DMS153 treated with DMSO at 0.1 percent for 48 hours (cell line): ENCODE data around the gene ABCB8.
"Not testable (repeated sequence)": the region's sequence is repeated elsewhere in the genome, so short reads cannot be mapped to it uniquely, and the experiment has no call there.

ENCODE experiments used
- DNase-seq: peaks from one replicate; lab custom pipeline; 2025; ENCODE audit not compliant: unreplicated experiment; lab: John Stamatoyannopoulos, UW

ABCB8 gene

DNA sequence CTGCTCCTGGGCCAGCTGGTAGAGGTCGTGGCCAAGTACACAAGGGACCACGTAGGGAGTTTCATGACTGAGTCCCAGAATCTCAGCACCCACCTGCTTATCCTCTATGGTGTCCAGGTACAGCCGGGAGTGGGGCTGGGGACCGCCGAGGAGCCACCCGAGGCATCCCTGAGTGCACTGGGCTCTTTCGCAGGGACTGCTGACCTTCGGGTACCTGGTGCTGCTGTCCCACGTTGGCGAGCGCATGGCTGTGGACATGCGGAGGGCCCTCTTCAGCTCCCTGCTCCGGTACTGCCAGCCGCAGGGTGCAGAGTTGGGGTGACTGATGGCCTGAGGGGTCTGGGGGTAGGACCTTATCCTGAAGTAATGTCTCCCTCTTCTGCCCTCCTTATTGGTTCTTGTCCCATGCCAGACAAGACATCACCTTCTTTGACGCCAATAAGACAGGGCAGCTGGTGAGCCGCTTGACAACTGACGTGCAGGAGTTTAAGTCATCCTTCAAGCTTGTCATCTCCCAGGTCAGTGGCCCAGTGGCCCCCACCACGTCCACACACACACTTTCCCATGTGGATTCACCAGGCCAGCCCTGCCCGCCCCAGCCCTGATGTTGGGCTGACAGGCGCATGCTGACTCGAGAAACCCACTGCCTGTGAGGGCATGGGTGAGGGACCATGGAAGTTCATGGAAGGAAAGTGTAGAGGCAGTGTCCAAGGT lies 6.2 kb downstream of the ABCB8 start:
- DNase-seq = no peak

DNA sequence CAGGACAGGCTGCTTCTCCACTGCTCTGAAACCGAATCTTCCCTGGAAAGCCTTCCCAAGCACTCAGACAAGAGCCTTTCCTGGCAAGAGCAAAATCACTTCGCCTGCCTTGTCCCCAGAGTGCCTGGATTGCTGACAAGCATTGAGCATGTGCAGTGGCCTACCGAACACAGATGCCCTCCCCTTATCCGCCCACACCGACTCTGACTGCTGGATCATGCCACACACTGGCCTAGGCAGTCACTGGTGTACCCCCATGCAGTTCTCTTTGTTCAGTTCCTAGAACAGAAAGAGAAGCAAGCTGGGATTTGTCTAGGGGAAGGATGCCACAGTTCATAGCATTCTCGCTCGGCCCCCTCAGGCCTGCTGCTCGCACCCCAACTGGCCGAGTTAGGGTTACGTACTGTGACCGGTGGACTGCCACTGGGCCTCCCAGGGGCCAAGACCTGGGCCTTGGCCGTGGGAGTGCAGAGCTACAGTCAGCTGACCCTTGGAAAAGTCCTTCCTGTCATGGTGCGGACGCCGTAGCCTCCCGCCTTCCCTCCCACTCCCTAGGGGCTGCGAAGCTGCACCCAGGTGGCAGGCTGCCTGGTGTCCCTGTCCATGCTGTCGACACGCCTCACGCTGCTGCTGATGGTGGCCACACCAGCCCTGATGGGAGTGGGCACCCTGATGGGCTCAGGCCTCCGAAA lies 6.9 kb downstream of the ABCB8 start:
- DNase-seq = no peak

DNA sequence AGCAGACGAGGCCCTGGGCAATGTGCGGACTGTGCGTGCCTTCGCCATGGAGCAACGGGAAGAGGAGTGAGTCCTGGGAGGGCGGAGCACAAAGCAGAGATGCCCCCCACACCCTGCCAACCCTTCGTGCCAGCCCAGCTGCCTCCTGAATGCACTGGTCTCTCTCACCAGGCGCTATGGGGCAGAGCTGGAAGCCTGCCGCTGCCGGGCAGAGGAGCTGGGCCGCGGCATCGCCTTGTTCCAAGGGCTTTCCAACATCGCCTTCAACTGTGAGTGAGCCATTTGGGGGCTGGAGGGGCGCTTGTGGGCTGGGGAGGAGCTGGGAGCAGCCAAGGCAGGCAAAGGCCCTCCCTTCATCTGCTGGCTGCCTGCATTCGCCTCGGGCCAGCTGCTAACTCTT lies 7.7 kb downstream of the ABCB8 start:
- DNase-seq = no peak

DNA sequence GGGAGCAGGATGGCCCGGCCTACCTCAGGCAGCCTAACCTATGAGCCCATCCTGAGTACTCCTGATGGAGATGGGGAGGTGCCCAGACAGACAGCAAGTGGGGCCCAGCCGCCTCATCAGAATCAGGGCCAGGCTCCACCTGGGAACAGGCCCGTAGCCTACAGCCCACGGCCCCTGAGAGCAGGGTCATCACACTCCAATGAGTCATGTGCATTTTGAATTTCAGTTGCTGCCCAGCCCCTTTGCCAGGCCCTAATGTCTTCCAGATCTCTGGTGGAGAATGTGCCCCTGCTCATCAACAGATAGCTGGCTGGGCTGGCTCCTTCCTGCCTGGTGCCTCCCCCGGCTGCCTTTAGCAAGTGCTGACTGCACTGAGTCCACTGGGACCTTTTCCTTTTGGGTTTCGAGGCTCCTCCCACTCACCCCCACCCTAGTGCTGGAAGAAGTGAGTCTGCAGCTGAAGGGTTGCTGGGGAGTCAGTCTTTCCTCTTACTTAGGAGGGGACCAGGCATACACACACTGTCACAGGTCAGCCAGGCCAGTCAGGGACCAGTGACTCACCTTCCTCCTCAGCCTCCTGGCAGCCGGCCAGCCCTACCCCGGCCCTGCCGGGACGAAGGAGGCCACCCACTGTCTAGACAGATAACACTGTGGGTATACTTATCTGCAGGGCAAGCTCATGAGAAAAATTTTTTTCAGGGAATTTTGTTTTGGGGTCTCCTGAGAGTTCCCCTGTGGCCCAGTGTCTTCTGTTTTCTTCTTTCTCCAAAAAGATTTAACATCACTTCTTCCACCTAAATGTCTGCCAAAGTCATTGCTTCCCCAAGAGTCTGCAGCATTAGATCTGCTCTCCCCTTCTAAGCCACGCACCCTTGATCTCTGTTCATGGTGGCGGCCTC lies 10.9 kb downstream of the ABCB8 start:
- DNase-seq = no peak

DNA sequence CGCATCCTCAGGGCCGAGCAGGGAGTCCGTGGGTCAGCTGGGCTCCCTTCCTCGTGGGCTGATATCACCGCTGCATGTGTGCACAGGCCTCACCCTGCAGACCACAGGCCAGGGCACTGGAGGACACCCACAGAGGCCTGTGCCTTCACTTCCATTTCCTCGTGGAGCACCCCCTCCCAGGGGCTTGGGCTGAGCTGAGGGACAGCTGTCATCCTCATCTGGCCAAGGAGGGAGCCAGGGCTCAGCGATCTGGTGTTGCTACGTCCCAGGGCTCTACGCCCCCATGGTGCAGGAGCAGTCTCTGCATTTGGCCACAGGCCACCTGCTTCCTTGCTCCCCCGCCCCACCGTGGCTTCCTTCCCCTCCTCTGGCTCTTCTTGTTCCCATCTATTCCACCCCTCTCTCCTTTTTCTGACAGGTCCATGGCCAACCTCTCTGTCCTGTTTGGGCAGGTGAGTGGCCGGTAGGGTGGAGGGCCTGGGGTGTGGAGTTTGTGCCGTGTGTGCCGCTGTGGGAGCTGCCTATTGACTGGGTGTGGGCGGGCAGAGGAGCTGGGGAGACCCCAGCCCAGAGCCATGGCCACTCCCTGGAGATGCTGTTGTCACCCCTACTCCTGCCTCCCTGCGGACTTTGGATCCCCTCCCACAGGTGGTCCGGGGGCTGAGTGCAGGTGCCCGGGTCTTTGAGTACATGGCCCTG lies 11.7 kb downstream of the ABCB8 start:
- DNase-seq = no peak

DNA sequence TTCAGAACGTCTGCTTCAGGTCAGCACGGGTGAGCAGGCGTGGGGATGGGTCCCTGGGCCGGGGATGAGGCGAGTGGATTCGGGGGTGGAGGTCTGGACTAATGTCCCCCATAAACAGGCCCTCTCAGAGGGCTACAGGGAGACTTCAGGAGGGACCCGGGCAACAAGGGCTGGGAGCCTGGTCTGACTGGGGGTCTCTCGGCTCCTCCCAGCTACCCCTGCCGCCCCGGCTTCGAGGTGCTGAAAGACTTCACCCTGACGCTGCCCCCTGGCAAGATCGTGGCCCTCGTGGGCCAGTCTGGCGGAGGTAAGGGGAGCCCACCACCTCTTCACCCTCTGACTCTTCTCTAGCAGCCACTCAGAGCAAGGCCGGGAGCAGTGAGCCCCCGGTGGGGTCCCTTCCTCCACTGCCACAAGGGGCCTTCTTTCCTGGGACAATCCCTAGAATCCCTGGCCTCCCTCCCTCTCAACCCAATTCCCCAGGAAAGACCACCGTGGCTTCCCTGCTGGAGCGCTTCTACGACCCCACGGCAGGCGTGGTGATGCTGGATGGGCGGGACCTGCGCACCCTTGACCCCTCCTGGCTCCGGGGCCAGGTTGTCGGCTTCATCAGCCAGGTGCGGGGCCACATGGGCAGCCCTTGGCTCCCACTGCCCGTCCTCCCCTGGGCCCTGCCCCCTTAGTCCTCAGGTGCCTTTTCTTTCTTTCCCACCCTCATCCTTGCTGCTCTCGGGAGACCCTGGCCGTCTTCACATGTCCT lies 12.5 kb downstream of the ABCB8 start:
- no peak for DNase-seq

DNA sequence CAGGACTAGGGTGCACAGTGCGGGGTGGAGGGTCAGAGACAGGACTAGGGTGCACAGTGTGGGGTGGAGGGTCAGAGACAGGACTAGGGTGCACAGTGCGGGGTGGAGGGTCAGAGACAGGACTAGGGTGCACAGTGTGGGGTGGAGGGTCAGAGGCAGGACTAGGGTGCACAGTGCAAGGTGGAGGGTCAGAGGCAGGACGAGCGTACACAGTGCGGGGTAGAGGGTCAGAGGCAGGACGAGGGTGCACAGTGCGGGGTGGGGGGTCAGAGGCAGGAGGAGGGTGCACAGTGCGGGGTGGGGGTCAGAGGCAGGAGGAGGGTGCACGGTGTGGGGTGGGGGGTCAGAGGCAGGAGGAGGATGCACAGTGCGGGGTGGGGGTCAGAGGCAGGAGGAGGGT lies 15.2 kb downstream of the ABCB8 start:
- not testable (repeated sequence) for DNase-seq

DNA sequence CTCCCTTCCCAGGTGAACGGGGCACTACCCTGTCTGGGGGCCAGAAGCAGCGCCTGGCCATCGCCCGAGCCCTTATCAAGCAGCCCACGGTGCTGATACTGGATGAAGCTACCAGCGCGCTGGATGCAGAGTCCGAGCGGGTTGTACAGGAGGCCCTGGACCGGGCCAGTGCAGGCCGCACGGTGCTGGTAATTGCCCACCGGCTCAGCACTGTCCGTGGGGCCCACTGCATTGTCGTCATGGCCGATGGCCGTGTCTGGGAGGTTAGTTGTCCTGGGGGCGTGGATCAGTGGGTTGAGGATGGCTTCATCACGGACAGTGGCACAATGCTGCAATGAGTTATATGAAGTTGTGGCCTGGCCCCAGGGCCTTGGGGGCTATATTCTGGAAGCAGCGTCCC lies 15.7 kb downstream of the ABCB8 start:
- DNase-seq = no peak

DNA sequence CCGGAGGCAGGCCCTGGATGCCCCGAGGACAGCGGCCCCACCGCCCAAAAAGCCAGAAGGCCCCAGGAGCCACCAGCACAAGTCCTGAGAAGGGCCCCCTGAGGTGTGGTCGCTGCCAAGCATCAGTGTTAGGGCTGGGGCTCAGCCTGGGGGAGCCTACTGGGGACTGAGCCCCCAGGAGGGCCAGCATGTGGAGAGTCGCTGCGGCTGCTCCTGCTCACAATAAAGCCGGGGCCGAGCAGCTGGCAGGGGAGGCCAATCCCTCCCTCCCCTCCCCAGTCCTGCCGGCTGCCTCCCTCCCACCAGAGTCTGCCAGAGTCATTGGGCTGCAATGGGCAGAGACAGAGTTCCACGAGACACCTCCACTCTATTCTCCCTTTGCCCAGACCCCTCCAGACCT lies 17.0 kb downstream of the ABCB8 start:
- no peak for DNase-seq

DNA sequence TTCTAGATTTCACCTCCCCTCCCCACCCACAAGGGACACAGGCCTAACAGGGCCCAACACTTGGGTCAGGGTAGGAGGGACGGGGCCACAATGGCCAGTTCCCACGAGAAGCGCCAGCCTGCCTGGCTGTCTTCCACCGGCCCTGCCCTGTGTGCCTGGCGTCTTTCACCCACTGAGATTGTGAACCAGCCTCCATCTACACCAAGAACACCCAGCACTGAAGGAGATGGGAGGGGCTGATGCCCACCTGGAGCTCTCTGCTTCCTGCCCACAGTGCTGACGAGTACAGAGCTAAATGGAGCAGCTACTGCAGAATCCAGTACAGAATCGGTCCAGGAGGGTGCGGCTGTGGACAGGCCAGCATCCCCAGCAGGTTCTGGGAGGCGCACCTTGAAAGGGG lies 17.7 kb downstream of the ABCB8 start:
- no peak for DNase-seq

DNA sequence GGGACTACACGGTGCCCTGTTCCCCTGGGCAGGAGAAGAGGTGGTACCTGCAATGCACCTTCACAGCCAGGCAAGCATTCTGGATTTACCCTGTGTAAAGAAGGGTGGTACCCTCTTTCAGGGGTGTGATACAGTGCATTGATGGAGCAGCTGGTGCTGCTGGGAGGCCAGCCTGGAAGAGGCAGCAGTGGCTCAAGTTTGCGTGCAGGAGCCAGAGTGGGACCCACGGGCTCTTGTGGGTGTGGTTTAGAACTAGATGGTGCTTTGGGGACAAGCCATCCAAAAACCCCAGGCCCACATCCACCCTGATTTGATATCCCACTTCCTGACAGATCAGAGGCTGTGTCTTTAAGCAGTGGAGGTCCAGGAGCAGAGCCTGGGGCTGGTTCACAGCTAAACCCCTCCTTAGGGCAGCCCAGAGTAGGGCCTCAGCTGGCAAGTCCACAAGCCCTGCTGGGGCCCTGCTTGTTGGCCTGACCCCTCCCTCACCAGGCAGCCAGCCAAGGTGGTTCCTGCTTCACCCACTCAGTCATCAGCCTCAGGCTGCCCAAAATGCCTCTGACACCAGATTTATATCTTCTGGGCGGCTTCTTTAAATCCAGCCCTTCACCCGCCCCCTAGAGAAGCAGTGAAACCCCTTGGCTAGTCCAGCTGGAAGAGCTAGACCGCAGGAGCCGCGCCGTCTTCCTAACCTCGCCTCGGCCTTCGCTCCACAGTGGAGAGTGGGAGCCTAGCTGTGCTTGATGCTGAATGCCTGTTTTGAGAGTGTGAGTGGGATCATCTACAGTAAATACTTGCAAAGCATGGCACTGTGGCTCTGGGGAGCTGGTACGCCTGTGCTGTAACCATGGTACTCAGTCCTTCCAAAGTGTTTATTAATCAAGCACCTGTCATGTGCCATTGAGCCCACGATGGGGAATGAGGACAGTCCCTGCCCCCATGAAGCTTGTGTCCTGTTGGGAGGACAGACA lies 18.6 kb downstream of the ABCB8 start:
- no peak for DNase-seq

DNA sequence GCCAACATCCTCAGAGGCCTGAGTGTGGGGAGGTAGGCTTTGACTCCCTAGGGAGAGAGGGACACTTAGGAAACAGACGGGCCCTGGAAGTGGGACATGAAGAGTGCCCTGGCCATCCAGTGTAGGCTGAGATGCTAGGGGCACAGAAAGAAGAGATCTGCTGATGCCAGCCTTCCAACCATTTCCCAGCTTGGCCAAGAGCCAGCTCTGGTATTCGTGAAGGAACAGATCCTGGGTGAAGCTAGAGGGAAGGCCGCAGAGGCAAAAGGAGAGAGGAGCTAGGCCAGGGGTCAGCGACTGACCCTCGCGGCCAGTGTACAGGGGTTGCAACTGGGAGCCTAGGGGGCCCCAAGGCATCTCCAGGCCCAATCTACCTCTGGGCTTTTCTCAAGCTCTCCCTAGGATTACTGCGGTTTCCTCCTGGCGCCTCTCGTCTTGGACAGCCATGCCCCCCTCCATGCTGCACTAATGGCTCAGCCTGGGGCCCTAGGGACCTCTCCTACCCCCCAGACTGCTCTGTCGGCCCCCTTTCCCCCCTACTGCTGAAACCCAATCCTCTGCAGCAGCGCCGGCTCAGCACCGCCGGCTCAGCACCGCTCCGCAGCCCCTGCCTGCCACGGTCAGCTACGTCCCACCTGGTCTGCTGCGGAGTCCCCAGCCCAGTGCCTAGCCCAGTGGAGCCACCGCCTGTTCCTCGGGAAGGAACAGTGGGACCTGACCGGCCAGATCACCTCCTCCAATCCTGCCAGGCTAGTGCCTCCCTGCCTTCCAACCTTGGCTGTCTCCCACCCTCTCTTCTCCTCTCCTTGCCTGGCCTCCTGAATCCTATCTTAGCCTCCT lies 19.9 kb downstream of the ABCB8 start, which contains the start of gene ASIC3:
Gene ASIC3 (plus strand): TSS at position 556 of the 840 bp plus-strand sequence. CDS start 355 bp downstream, outside the sequence.
- no peak for DNase-seq

DNA sequence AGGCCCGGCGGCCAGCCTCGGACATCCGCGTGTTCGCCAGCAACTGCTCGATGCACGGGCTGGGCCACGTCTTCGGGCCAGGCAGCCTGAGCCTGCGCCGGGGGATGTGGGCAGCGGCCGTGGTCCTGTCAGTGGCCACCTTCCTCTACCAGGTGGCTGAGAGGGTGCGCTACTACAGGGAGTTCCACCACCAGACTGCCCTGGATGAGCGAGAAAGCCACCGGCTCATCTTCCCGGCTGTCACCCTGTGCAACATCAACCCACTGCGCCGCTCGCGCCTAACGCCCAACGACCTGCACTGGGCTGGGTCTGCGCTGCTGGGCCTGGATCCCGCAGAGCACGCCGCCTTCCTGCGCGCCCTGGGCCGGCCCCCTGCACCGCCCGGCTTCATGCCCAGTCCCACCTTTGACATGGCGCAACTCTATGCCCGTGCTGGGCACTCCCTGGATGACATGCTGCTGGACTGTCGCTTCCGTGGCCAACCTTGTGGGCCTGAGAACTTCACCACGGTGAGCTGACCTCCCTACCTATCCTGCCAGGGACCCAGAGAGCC lies 20.7 kb downstream of the ABCB8 start:
- DNase-seq = no peak

DNA sequence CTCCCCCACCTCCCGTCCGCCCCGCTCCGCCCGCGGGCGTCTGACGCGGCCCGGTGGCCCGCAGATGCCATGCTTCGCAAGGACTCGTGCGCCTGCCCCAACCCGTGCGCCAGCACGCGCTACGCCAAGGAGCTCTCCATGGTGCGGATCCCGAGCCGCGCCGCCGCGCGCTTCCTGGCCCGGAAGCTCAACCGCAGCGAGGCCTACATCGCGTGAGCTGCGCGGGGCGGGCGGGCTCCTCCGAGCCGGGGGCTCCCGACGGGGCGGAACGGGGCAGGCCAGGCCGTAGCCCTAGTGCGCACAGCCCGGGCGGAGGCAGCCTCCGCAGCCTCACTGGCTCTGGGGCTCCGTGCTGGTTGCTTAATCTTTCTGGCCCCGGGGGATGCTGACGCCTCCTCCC lies 22.9 kb downstream of the ABCB8 start:
- no peak for DNase-seq

DNA sequence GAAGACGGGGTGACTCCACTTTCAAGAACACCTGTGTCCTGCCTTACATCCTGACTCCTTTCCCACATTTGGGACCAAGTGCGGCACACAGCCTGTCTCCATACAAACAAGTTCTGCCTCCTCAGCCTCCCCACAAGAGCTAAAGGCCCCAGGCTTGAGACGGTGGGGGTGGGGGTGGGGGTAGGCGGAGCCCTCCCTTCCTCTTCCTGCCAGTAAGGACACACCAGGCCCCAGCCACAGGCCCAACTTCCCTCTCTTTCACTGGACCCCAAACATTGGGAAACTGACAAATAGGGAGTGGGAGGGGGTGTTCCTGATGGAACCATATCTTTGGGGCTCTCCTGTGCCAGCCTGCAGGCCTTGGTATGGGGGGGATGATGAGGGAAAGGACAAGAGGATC lies 24.8 kb downstream of the ABCB8 start:
- DNase-seq = no peak

DNA sequence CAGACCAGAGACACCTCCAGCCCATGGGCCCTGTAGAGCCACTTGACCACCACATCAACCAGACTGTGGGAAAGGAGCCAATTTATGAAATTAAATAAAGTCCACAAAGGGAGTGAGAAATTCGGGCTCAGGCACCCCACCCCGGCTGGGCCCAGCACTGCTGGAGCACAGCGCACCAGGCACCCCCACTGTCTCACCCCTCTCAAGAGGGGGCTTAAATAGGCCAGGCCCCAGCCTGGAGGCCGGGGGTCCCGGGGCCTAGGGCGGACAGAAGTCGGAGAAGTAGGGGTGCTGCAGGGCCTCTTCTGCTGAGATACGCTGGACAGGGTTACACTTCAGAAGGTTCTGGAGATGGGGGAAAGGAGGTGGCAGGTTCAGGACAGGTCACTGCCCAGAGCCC lies 25.5 kb downstream of the ABCB8 start:
- no peak for DNase-seq

DNA sequence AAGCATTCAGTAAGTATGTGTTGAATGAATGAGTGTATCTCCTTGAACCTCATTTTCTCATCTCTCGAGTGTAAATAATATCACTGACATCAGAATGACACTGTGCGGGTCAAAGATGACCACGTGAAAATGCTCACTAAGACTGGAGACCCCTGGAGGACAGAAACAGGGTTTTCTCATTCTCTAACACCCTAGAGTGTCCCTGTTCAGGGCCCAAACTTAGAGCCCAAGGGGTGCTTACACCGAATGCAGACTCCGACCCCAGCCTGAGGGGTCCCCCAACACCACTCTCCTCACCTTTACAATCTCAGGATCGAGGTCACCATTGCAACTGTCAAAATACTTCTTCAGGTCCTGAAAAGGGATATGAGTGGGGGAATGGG lies 28.0 kb downstream of the ABCB8 start:
- DNase-seq = no peak
